ENCODE results near the gene TOM1L2.

TOM1L2 gene

DNA sequence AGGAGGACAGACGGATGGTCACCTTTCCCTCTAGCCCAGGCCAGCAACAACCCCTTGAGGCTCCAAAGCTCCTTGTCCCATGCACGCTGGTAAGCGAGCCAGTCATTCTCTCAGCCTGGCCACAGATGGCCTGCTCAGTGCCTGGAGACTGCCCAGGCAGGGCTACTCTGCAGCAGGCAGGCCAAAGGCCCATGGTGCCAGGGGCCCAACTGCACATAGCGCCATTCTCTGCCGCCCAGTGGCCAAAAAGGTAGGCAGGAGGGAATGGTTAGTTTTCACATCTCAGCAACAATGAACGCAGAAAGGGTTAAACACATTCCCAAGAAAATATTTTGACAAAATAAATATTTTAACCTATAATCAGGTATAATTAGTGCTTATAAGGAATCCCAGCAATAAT is 127.7 kb downstream of the TOM1L2 start:
- ATAC-seq: no peak

DNA sequence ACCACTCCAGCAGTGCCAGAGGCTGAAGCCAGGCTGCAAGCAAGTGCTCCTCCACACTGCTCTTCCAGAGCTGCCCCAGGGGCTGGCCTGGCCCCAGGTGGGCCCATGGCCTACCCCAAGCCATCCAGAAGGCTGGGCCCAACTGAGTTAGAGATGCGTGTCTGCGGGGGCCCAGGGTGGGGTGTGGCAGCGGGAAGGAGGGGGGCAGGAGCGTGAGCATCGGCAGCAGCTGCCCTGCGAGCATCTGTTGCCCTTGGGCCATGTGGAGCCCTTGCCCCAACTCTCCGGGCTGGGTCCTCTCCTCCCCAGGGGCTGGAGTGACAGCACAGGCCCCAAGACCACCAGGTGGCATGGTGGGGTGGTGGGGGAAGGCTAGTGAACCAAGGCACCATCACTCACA is 128.1 kb downstream of the TOM1L2 start:
- ATAC-seq: no peak
- H3K4me1 Mint-ChIP-seq: peaks cover 60% of the 10 kb centered on the region
- H3K4me3 Mint-ChIP-seq: no peak overlapping the region
- H3K27me3 Mint-ChIP-seq: no peaks in the 10 kb centered on the region
- no peak for DNase-seq
- no peak overlapping the region for H3K27ac Mint-ChIP-seq
- no peaks in the 10 kb centered on the region for H3K9me3 Mint-ChIP-seq

More for the DNA sequence above, 127.7 kb downstream of the TOM1L2 start:
- no peak for DNase-seq
- no peaks in the 10 kb centered on the region for H3K27me3 Mint-ChIP-seq
- peaks cover 60% of the 10 kb centered on the region for H3K4me1 Mint-ChIP-seq
- no peak overlapping the region for H3K4me3 Mint-ChIP-seq
- H3K27ac Mint-ChIP-seq: no peak overlapping the region
- H3K9me3 Mint-ChIP-seq: no peaks in the 10 kb centered on the region

DNA sequence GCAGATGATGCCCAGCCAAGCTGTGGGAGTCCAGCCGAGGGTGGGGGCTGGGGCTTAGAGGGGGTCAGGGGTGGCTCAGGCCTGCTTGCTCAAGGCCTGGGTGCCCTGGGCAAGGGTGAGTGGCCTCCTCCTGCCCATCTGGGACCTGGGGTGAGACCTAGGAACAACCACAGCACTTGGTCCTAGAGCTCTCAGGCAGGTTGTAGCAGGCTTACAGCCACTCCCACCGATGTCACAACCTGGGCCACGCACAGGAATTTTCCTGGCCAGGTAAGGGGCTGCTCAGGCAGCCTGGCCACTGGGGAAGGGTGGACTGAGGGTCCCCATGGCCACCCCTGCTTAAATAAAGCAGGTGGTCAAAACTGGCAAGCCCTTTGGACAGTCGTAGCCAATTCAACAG is 129.1 kb downstream of the TOM1L2 start:
- H3K9me3 Mint-ChIP-seq: no peaks in the 10 kb centered on the region

DNA sequence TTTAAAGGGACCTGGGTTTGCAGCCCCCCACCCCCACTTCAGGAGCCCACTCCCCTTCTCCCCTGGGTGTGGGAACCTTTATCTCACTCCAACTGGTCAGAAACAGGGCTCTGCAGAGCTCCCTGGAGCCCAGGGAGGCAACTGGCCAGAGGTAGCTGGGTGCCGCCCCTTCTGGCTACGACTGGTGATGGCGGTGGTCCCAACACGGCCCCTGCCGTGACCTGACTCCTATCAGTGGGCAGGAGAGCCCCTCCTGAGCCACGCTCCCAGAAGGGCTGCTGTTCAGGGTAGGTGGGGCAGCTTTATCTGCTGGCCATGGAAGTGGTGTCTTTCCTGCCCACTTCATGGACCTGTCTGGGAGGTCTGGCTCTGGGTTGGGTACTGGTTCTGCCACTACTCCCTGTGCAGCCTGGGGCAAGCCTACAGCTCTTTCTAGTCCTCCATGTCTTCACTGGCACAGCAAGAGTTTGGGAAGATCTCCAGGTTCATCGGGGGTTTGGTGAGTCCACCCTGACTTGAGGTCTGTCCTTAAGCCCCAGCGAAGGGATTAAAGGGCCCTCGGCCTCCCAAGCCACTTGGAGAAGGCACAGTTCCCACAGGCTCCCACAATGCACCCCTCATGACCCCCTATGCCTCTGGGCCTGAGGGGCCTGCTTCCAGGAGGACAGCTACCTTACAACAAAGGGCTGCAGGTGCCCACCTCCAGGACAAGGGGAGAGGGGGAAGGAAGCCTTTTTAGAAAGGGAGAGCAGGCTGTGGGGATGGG is 129.9 kb downstream of the TOM1L2 start:
- Mint-ChIP-seq H3K4me1 (peaks cover 60% of the 10 kb centered on the region), H3K27me3 (no peaks in the 10 kb centered on the region), H3K27ac (peak overlapping the region in 1 of 2 donors; percentile 54), H3K9me3 (no peaks in the 10 kb centered on the region), H3K4me3 (no peak overlapping the region)
- no peak for DNase-seq
- ATAC-seq: no peak

More for the DNA sequence above, 129.1 kb downstream of the TOM1L2 start:
- Mint-ChIP-seq H3K27me3 (no peaks in the 10 kb centered on the region), H3K4me1 (peaks cover 60% of the 10 kb centered on the region), H3K4me3 (no peak overlapping the region), H3K27ac (no peak overlapping the region)
- DNase-seq (no peak), ATAC-seq (no peak)

DNA sequence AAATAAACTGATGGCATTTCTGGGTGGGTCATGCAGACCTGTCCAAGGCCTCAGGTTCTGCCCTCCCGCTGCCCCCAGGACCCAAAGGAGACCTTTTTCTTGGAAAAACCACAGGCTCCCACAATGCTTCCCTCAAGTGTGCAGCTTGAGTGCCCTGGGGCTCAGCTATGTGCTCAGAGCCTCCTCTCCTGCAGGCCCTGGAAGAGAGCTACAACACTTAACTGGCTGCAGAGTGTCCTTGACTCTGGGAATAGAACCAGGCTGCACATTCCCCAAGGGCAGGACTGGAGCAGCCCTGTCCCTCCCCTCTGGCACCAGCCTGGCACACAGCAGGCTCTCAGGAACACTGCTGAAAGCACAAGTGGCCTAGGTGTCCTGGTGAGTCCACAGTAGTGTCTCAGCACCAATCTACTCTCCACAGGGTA is 130.6 kb downstream of the TOM1L2 start:
- Mint-ChIP-seq H3K4me3 (no peak overlapping the region), H3K4me1 (peaks cover 59% of the 10 kb centered on the region), H3K9me3 (no peaks in the 10 kb centered on the region), H3K27me3 (no peaks in the 10 kb centered on the region), H3K27ac (no peak overlapping the region)
- DNase-seq: no peak
- no peak for ATAC-seq

DNA sequence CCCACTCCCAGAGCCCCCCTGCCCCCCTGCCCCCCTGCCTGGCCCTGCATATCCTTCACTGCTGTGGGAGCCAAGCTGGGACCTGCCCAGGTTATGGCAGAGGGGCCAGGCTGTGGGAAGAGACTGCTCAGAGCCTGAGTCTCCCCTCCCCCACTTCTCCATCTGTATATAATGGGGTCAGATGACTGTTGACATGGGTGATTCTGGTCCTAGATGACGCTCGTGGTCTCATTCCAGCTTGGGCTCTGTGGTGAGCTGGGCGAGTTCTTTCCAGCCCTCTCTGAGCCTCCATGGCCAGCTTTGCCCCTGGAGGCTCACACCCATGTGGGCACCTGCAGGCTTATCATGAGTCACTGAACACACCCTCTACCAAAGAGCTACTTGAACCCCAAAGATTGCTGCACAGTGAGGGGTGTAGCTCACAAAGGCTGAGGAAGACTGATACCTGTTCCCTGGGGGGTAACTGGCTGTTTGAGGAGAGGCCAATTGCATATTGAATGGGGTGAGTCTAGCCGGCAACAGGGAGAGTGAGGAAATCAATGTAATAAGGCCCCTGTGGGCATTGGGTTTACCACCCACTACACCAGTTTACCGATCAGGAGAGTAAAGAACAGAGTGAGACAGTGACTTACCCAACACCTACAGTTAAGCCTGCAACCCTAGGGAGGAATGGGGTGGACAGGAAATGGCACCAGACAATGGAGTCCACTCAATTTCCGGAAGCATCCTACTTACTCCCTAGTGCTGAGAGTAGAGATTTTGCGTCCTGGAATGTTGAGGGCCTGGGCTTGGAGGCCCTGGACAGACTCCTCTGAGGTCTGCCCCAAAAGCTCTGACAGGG is 131.2 kb downstream of the TOM1L2 start:
- H3K4me3 Mint-ChIP-seq: peak overlapping the region; percentile 76 to 84
- ATAC-seq: no peak

DNA sequence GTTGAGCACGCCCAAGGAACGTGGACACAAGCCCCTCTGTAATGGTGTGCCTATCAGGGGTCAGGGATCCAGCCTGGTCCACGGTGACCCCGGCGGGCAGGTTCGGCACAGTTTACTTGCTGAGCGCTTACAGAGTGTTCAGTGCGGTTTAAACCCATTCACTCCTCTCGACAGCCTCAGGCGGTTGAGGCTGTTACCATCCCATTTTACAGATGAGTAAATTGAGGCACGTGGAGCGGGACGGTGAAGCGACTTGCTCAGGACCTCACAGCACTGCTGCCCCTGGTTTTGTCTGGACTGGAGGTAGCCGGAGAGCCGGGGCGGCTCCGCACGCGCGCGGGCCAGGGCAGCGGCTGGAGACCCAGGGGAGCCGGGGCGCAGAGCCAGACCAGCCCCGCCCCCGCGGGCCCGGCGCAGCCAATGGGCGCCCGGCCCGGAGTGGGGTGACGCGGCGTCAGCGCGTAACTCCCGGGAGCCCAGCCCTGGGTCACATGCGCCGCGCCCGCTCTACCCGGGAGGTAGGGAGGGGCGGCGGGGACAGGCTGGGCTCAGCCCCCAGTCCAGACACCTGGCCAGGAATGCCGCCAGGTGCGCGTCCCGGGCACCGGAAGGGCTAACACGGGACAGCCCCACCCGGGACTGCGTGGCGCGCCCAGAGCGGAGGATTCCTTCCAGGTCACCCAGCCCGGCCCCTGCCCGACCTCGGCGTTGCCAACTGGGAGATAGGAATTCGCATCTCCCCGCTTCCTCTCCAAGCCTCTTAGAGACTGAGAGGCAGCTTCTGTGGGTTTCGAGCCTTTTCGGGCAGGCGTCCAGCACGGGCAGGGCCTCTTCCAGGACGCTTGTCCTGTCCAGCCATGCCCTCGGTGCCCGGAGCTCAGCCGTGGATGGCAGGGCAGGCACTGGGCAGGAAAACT is 132.2 kb downstream of the TOM1L2 start:
- H3K4me1 Mint-ChIP-seq: peaks cover 61% of the 10 kb centered on the region
- H3K9me3 Mint-ChIP-seq: no peaks in the 10 kb centered on the region
- DNase-seq (peak; percentile 74 to 80), ATAC-seq (peak; percentile 69)
- H3K27ac Mint-ChIP-seq: peak overlapping the region; percentile 80 to 95
- H3K27me3 Mint-ChIP-seq: no peaks in the 10 kb centered on the region
- peak overlapping the region; percentile 79 to 89 for H3K4me3 Mint-ChIP-seq

More for the DNA sequence above, 131.2 kb downstream of the TOM1L2 start:
- H3K4me1 Mint-ChIP-seq: peaks cover 54% of the 10 kb centered on the region
- H3K27me3 Mint-ChIP-seq: no peaks in the 10 kb centered on the region
- peak overlapping the region in 1 of 2 donors; percentile 79 for H3K27ac Mint-ChIP-seq
- H3K9me3 Mint-ChIP-seq: no peaks in the 10 kb centered on the region
- no peak for DNase-seq

DNA sequence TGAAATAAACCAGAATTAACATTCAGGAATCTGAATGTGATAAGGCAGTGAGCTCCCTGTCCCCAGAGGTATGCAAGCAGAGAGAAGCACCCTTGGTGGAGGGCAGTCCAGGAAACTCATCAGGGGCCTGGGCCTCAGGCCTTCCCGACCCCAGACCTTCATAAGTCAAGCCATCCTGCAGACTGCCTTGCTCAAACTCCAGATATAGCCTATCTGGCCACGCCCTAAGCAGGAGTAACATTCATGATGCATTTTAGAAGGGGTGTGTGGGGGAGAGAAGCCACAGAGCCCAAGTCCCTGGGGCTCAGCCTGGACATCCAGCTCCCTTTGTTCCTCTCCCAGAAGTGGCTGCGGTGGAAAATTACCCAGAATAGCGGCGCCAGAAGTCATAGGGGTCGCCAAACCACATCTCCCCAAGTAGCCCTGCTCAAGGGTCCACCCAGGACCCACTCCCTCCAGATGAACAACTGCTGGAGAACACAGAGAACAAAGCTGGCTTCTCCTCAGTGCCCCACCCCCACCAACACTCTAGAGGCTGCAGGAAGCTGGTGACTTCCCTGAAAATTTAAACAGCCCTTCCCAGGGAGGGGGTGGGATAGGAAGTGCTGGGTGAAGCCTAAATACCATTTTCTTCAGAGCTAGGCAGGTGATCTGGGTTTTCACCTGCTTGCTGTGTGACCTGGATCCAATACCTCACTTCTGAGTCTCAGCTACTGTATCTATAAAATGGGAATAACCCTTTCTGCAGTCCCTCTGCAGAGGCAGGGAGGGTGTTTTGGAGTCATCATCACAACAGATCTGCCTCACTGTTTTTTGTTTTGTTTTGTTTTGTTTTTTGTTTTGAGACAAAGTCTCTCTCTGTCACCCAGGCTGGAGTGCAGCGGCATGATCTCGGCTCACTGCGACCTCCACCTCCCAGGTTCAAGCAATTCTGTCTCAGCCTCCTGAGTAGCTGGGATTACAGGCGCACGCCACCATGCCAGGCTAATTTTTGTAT is 133.9 kb downstream of the TOM1L2 start:
- H3K4me3 Mint-ChIP-seq: peak overlapping the region; percentile 89 to 95
- ATAC-seq: no peak

DNA sequence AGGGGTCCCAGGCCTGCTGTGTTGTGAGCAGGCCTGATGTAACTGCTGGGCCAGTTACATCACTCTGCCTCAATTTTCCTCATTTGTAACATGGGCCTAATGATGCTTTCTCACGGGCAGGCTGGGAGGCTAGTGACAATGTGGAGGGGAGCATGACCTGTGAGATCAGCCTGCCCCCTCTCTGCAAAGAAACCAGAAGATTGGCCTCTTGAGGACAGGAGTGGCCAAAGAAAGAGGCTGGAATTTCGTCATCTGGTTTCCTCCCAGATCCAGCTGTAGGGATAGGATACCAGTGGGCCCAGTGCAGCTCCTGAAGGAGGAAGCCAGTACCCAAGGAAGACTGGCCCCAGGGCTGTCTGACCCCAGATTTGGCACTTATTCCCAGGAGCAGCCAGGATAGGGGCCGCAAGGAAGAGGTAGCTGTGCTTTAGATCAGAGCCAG is 134.8 kb downstream of the TOM1L2 start:
- no peak for DNase-seq
- Mint-ChIP-seq H3K4me1 (peaks cover 80% of the 10 kb centered on the region), H3K27ac (peak overlapping the region; percentile 99), H3K9me3 (no peaks in the 10 kb centered on the region), H3K27me3 (no peaks in the 10 kb centered on the region), H3K4me3 (peak overlapping the region; percentile 89 to 95)
- no peak for ATAC-seq

More for the DNA sequence above, 133.9 kb downstream of the TOM1L2 start:
- H3K27me3 Mint-ChIP-seq: no peaks in the 10 kb centered on the region
- DNase-seq: no peak
- H3K27ac Mint-ChIP-seq: peak overlapping the region; percentile 99
- no peaks in the 10 kb centered on the region for H3K9me3 Mint-ChIP-seq
- H3K4me1 Mint-ChIP-seq: peaks cover 78% of the 10 kb centered on the region

DNA sequence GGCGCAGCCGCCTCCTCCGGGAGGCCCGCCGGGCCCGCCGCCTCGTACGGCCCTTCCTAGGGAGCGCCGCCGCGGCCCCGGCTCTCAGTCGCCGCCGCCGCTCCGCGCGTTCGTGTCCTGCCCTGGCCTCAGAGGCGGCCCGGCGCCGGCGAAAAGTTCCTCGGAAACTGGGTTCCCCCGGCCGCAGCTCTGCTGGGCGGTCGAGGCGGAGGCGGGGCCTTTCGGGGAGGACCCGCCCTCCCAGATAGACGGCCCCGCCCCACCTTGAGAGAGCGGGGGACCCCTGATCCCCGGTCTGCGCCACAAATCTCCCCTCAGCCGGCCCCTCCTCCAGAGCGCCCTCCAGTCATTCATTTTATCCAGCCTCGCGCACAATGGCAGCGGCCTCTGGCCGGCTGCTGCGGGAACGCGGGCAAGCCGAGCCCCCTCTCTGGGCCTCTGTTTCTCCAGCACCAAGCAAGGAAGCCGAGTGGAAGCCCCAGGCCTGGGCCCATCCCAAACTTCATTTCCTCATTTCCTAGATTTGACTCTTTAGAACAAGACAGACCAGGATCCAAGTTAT is 135.3 kb downstream of the TOM1L2 start, which contains the start of gene SREBF1:
Gene SREBF1, minus strand, starts transcription at position 169 of the 562 bp plus-strand sequence. CDS start 169 bp downstream, outside the sequence.
- peak; percentile 76 to 83 for DNase-seq
- Mint-ChIP-seq H3K27me3 (no peaks in the 10 kb centered on the region), H3K4me1 (peaks cover 80% of the 10 kb centered on the region), H3K27ac (peak within 1 kb of the TSS; percentile 99), H3K9me3 (no peaks in the 10 kb centered on the region), H3K4me3 (peak within 1 kb of the TSS; percentile 89 to 95)
- peak; percentile 59 for ATAC-seq

DNA sequence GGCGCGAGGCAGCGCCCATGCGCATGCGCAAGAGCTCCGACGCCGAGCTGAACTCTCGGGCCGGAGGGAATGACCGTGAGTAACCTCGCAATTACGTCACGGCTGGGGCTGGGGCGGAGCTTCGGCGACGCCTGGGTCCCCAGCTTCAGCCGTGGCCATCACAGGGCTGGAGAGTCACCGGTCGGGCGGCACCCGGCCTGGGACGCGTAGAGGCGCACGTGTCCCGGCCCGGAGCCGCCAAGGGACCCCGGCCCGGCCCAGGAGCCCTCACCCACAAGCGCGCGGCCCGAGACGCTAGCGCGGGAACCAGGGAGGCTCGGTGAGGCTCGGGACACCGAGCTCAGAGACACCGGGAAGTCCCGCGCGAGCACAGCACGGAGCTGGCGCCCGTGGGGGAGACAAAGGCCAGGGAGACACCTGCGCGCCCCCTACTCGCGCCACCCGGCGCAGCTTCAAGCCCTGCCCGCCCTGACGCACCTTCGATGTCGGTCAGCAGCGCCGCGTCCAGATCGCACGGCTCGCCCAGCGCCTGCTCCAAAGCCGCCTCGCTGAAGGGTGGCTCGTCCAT is 135.9 kb downstream of the TOM1L2 start:
- Mint-ChIP-seq H3K4me1 (peaks cover 80% of the 10 kb centered on the region), H3K9me3 (no peaks in the 10 kb centered on the region), H3K27me3 (no peaks in the 10 kb centered on the region), H3K27ac (peak overlapping the region; percentile 96 to 99), H3K4me3 (peak overlapping the region; percentile 89 to 95)
- DNase-seq (peak; percentile 97), ATAC-seq (peak; percentile 79)

DNA sequence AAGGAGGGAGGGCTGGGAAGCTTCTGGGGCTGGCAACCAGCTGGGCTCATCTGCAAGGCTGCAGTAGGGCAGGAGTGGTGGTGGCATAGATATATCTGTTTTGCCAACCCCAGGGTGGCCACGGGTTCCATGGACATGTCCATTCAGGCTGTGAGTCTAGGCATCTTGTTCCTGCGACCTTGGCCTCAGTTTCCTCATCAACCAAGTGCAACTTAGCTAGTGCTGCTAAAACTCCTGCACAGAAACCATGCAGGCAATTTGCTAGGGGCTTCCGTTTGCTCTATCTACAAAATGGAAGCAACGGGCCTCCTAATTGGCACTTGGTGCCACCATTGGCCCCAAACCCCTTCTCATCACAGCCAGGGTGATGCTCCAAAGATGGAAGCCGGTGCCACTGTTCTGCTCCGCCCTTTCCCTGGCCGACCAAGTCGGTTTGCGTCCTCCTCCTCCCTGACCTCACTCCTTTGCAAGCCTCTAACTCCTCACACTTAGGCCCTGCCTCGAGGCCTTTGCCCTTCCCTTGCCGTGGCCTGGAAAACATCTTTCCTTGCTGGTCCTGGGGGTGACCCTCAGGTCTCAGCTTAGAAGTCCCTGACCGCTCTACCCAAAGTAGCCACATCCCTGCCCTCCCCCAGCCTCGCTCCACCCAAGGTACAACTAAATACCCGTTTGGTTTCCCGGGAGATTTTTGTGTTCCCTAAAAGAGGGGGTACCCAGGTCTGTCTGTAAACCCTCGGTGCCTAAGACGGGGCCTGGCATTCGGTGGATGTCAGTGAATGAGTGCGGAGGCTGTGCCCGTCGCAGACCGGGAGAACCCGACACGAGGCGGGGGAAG is 136.6 kb downstream of the TOM1L2 start:
- peak overlapping the region; percentile 96 to 99 for H3K27ac Mint-ChIP-seq
- peak in 1 of 2 donors; percentile 58 for DNase-seq

DNA sequence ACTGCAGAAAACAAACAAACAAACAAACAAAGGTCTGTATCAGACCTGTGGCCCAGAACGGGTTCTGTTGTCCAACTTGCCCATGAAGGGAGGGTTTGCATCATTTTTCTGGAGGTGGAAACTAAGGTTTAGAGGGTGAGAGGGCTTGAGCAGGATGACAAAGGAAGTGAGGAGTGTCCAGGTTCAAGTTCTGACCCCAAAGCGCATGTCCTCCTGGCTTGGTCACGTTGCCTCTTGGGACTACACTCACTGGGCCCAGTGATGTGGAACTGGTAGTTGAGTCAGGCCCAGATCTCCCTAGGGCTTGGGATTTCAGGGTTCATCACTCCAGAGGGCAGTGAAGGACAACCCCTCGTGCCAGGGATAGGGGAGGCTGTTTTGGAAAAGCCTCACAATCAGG is 137.2 kb downstream of the TOM1L2 start:
- Mint-ChIP-seq H3K27ac (peak overlapping the region; percentile 85 to 93), H3K27me3 (no peaks in the 10 kb centered on the region), H3K9me3 (no peaks in the 10 kb centered on the region), H3K4me1 (peaks cover 86% of the 10 kb centered on the region), H3K4me3 (peak overlapping the region; percentile 89 to 95)
- DNase-seq (no peak), ATAC-seq (no peak)

More for the DNA sequence above, 136.6 kb downstream of the TOM1L2 start:
- Mint-ChIP-seq H3K9me3 (no peaks in the 10 kb centered on the region), H3K4me3 (peak overlapping the region; percentile 89 to 95), H3K4me1 (peaks cover 80% of the 10 kb centered on the region), H3K27me3 (no peaks in the 10 kb centered on the region)
- ATAC-seq: peak; percentile 11

Data from stimulated activated naive CD8-positive, alpha-beta T cell treated with anti-CD3 and anti-CD28 coated beads, Interleukin-15, amount 100 ng/mL, for 72 hours (primary cell).